GM19035 (cell line): ENCODE measurements around the gene GLB1L3.
A peak's percentile ranks its signal among the peaks of the same experiment; 100 is the strongest.
"Not testable (repeated sequence)": the region's sequence is repeated elsewhere in the genome, so short reads cannot be mapped to it uniquely, and the experiment has no call there.

Experiments used
- ATAC-seq: cut with Tn5 transposase; IDR thresholded peaks from one replicate; pipeline ENCODE4 v1.9.1; 2021; ENCODE audit not compliant: unreplicated experiment

Gene GLB1L3

DNA sequence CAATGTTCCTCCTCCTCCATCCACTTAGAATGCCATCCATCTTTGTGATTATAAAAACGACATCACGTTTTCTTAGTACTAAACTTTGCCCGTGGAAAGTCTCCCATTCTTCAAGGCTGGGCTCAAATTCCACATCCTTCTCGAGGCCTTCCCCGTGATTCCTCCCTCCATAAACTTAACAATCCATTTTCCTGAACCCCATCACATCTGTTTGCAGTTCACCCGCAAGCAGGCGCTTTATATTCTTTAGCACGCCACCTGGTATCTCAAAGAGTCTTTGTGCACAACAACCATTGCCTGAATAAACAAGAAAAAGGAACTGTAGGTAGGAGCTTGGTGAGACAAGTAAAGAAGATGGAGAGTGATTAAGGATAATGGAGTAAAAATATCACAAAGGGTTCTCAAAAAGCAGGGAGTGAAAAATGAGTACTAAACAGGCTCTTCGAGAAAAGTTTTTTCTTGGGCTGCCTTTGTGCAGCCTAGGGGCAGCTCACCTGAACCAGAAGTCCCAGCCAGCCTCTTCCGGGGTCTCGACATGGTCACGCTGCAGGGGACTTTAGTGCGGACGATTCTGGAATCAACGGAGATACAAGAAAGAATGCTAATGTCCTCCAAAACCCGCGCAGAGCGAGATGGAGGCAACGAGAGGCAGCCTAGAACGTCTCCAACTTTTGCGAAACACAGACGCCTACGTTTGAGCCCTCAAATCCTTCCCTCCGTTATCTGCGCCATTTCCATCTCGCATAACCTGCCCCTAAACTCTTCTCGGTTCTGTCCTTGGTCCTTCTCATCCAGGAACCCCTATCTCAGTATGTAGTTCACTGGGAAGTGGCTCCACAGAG is 23.6 kb upstream of the GLB1L3 start:
- ATAC-seq: peak; percentile 28

DNA sequence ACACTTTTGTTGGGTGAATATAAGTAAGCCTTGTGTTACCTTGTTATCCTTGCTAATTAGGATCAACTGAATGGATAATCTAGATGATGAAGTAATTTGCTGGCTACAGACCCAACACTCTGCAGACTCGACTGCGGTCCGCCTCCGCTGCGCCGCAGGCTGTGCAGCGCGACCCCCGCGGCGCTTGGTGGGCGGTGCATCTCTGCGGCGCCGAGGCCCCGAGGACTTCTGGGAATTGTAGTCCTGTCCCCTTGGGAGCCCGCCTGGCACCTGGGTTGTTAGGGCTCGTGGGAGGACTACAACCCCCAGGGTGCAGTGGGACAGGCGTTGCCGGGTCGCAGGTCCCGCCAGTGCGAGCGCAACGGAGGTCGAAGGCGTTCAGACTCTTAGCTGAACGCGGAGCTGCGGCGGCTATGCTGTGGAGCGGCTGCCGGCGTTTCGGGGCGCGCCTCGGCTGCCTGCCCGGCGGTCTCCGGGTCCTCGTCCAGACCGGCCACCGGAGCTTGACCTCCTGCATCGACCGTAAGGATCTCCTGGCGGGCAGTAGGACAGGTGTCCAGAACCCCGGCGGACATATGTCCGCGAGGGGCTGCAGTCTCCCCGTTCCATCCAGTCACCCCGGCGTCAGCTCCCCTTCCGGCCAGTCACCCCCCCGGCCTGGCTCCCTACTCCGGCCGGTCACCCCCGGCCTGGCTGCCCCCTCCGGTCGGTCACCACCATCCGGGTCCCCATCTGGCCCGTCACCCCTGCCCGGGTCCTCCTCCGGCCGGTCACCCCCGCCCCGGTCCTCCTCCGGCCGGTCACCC is 22.8 kb upstream of the GLB1L3 start, which contains the start of the genes ACAD8 and THYN1:
TSS of gene ACAD8 (plus strand) at position 381 of the 806 bp plus-strand sequence. CDS start at position 414, 33 bp downstream.
TSS of gene THYN1 (minus strand) at position 165 of the 806 bp plus-strand sequence. CDS start 470 bp downstream, outside the sequence.
- peak; percentile 99 for ATAC-seq

DNA sequence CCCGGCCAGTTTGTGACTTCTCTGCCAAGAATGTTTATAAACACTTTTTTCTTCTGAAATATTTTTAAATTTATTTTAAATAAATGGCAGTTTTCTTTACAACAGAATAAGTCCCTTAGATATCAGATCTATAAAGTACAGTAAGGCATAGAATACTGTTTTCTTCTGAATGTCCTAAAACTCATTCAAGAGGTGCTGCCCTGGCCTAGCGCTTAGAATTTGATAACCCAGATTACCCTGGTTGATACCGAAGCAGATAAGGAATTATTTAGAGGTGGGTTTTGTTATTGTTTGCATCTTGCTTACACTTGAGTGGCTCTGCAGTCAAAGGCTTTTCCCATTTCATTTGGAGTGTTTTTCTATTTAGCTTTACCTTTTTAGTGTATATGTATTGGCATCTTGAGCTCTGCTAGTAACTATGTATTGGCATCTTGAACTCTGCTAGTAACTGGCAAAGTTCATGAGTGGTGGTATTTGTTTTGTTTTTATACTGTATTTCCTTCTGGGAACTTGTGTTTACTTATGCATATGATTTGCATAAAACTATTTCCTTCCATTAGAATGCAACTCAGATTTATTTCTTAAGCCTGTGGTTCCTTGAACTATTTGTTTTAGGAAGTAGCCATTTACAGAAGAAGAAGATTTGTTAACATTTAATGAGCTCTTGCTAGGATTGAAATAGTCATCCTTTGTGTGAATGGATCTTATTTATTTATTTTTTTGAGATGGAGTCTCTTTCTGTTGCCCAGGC is 21.6 kb upstream of the GLB1L3 start:
- no peak for ATAC-seq

DNA sequence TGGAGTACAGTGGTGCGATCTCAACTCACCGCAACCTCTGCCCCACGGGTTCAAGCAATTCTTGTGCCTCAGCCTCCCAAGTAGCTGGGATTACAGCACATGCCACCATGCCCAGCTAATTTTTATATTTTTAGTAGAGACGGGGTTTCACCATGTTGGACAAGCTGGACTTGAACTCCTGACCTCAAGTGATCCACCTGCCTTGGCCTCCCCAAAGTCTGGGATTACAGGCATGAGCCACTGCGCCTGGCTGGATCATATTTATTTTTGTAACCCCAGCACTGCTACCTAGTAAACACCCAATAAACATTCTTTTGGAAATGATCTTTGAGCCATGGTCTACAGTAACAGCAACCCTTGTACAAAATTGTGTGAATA is 21.0 kb upstream of the GLB1L3 start:
- not testable (repeated sequence) for ATAC-seq

DNA sequence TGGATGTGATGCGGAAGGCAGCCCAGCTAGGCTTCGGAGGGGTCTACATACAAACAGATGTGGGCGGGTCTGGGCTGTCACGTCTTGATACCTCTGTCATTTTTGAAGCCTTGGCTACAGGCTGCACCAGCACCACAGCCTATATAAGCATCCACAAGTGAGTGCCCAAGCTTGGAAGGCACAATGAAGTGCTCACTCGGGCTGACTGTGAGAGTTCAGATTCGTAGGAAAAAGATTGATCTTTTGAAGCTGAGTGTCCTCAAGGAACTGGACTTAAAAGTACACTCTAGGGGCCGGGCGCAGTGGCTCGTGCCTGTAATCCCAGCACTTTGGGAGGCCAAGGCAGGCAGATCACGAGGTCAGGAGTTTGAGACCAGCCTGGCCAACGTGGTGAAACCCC is 19.1 kb upstream of the GLB1L3 start:
- no peak for ATAC-seq

DNA sequence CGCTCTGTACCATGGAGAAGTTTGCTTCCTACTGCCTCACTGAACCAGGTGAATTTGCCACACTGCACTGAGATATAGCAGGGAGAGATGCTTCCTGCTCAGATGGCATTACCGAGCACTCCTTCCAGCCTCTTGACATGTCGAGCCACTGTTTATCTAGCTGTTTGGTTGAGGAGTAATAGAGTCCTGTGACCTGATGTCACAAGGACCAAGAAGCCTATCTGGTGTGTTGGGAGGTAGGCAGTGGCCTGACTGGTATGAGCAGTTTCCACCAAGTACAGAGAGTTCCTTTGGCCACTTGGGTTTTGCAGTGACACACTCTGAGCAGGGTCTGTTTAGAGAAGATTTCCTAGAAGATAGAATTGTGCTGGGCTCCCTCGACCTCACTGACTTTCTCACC is 17.6 kb upstream of the GLB1L3 start:
- ATAC-seq: no peak

DNA sequence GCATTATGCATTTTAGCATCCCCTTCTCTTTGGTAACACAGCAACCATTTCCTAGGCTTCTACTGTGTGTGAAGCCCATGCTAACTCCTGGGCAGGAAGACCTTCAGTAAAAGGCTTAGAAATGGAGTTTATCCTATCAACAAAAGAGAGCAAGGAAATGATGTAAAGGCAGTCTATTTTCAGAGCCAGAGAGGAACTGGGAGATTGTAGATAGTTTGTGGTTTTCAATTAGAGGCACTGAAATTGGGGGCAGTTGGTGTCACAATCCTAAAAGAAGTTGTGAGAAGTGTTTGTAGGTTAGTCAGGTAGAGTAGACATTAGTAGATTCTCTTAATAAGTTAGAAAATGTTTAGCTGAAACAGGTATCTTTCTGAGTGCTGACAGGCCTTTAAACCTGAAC is 15.7 kb upstream of the GLB1L3 start:
- ATAC-seq: no peak

DNA sequence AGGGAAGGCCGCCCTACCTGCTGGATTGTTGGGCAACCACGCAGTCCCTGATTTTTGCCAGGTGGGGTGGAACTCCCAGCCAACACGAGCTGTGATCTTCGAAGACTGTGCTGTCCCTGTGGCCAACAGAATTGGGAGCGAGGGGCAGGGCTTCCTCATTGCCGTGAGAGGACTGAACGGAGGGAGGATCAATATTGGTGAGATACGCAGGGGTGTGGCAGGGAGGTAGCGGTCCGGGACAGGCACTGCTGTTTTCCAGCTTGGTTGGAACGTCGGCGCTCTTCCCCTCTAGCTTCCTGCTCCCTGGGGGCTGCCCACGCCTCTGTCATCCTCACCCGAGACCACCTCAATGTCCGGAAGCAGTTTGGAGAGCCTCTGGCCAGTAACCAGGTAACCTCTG is 15.2 kb upstream of the GLB1L3 start:
- no peak for ATAC-seq

DNA sequence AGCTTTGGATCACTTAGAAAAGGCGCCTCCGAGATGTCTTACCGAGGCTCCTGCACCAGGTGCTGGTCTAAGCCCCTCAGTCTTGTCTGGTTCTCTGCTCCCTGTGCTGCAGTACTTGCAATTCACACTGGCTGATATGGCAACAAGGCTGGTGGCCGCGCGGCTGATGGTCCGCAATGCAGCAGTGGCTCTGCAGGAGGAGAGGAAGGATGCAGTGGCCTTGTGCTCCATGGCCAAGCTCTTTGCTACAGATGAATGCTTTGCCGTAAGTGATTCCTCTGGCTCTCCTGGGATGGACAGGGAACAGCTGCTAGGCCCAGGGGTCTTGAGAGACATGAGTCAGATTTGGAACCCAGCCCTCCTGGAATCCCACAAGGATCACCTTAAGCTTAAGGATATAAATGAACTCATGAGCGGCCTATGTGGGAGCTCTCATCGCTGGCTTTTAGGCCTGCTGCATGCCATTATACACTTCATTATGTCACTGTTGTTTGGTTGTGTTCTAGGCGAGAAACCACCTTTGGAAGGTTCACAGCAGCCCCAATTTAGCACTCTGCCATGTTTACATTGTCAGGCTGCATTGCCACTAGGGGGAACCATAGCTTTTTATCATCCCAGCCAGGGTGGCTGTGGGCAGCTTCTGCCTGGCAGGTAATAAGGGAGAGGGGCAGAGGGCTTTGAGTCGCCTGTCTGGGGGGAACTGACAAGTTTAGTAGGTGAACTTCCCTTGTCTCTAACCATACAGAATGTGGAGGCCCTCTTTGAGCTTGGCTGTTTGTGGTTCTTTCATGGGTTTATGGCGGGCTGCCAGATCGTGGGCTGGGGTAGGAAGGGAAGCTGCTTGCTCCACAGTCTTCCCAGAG is 14.3 kb upstream of the GLB1L3 start:
- ATAC-seq: no peak

DNA sequence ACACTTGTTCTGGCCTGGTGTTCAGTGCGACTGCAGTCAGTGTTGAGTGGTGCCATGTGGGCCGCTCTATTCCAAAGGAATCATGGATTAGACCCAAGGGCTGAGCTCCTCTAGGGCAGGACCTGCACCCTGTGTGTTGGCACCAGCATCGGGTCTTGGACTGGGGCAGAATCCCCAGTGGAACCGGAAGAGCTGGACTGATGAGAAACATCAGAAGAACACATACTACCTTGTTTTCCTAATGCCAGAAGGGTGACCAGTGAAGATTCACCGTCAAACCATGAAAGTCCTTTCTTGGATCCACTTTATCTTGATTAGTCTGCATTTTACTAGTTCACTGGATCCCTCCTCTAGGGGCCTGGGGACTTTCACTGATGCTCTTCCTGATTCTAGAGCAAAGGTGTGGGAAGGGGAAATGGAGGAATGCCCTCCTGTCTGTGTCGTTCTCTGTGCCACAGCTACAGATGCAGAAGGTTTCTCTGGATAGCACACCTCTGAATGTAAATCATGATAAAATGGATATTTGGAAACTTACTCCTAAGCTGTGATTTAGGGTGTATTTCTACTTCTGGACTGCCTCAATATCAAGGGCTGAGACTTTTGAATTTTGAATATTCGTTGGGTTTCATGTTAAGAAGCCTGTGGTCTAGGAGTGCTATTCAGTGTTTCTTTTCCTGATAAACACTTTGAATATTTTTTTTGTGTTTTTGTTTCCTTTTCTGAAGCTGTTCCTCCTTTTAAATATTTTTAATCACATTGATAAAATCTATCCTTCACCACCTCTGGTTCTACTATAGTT is 11.0 kb upstream of the GLB1L3 start:
- ATAC-seq: no peak

DNA sequence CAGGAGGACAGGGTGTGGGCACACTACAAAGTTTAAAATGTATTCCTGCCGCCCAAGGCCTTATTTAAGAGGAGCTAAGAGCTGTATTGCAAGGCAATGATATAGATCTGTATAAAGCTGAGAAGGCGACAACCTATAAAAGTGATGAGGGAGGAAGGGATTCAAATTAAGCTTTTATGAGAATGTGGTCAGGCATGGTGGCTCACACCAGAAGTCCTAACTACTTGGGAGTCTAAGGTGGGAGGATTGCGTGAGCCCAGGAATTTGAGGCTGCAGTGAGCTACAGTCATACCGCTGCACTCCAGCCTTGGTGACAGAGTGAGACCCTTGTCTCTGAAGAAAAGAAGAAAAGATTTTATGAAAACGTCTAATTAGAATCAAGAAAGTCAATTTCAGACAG is 9.7 kb upstream of the GLB1L3 start:
- ATAC-seq: no peak

DNA sequence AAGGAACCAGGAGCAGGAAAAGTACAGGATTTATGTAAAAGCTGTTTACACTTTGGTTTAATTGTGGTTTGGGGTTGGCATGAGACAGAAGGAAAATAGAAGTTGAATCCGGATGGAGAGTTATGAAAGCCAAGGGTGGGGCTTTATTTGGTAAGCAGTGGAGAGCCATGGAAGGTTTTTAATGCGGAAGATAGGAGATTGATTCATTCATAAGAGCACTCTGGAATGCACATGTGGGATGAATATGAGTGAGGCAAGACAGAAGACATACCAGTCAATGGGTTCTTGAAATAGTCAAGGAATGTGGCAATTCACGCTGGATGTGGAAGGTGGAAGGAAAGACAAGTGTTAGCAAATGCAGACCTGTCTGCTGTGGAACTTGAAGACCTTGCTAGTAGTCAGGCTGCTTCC is 9.3 kb upstream of the GLB1L3 start:
- no peak for ATAC-seq

DNA sequence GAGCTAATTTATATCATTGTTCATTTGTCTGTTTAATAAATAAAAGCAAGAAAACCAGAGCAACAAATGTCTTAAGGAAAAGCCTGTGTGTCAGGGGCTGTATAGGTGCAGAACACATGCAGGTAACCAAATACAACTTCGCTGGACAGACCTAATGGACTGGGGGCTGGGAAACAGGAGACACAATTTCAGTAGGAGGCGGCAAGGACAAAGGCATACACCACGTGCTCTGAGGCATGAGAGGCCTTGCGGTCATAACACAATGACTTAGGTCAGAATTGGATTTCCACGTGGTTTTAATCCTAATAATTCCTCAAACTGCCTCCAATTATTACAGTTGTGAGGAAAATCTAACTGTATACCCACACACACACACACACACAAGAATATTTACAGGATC is 8.7 kb upstream of the GLB1L3 start:
- ATAC-seq: no peak

DNA sequence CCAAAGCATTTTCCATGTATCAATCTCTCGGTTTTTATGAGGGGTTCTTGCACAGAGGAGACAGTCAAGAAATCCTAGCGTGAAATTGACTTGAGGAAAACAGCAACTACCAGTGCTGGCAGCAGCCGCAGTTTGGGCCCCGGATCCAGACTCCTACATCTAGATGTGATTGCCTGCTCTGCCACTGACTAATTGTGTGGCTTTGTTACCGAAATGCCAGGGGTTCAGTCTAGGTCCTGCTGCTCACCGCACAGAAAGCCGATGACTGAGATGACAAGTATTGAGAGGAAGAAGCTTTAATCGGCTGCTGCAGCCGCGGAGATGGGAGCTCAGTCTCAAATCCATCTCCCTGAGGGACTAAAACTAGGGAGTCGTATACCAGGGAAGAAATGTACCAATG is 8.2 kb upstream of the GLB1L3 start:
- ATAC-seq: no peak

DNA sequence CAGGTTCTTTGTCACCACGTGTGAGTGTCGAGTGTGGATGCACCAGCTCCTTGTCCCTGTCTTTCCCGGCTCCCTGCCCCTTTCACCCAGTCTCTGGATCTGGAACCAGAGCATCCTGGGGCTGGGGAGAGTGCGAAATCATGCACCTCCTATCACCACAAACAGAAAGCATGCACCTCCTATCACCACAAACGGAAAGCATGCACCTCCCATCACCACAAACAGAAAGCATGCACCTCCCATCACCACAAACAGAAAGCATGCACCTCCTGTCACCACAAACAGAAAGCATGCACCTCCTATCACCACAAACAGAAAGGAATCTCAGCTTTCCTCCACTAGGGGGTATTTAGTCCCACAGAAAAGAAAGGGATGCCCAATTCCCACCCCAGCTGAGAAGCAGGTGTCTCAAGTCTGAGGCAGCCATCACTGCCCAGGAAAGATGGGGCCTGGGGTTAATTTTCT is 5.9 kb upstream of the GLB1L3 start:
- no peak for ATAC-seq

DNA sequence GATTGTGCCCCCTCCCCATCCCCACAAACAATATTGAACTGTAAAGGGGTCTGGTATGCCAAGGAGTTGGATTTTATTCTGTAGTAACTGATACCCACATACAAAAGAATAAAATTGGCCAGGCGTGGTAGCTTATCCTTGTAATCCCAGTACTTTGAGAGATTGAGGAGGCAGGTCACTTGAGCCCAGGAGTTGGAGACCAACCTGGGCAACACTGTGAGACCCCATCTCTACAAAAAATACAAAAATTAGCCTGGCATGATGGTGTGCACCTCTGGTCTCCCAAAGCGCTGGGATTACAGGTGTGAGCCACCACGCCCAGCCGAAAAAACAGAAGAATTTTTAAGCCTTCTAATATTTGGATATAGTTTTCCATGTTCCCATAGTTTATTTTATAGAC is 4.2 kb upstream of the GLB1L3 start:
- no peak for ATAC-seq

DNA sequence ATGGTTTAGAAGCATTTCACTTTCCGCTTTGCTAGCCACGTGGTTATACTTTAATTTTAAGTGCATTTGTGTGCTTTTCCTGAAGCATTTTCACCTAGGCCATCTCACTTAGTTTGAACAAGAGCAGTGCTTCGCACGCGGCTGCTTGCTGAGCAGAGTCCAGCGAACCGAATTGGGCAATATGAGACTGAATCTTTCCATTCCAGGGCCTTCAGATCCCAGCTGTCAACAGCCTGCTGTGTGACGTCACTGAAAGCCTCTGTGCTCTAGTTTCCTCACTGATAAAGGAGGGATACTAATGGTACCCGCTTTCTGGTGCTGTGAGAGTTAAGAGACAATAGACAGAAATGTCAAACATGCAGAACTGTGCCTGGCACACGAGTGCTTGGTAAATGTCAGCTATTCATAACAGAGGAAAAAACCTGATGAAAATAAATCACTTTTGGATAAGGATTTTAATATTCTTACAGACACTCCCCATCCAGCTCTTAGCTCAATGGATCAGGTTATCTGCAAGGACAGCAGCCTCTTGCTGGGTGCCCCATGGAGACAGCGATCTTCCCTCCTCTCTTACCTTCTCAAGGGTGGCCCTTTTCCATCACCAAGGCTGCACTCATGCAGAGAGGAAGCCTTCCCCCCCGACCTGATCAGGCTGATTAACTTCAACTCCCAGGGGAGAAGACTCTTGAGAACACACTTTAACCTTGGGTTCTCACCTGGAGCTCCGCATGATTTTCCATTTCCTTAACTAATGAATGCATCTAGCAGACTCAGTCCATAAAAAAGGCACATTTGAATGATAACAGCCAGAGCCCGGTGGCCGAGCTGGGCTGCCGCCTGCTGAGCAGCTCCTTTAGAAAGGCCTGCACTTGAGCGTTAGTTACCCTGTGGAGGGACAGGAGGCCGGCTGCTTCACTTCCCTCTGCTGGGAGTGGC is 3.5 kb upstream of the GLB1L3 start:
- ATAC-seq: no peak

DNA sequence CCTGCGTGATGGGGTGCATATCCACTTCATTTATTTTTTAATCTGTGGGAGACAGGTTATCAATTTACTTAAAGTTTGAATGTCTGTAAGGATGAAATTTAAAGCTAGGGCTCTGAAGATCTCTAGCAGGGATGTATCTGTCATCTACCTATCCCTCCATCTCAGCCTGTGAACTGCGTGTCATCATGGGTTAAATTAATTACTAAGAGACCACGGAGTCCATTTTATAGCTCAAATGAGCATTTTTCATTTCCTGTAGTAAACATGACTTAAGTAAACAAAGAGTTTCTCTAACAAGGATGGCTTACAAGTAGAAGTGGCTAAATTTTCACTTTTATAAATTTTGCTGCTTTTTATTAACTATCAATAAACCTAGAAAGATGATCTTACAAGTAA is 2.9 kb upstream of the GLB1L3 start:
- no peak for ATAC-seq

DNA sequence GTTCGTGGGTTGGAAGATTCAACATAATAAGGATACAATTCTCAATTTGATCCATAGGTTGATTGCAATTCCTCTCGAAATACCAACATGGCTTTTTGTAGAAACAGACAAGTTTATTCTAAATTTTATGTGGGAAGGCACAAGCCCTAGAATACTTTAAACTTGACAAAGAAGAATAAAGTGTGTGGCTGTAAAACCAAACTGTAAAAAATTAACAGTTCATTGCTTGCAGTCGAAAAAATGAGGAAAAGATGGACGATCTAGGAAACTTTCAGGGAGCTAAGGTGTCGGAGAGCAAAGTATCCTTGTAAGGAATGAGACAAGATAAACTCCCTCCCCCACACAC is 1.0 kb upstream of the GLB1L3 start:
- ATAC-seq: no peak
